Calu3 (cell line): Measurements from ENCODE around the gene GCN1. TPM values are rescaled to one million over a fixed set of nuclear protein-coding genes. Genes with fewer than 3 reads are reported as not detected.

Experiments used
- BruUV-seq: library from RNA; stranded (reverse); fragments of 400-500 nt; replicated peaks from 2 replicates; lab custom pipeline; 2021; lab: Mats Ljungman, UMichigan
- CTCF ChIA-PET: fragments of 300-600 bp; sonication (Branson Sonifier 250); formaldehyde crosslinking; loops from one replicate; lab custom pipeline; 2022; ENCODE audit warnings: antibody characterized with exemption; lab: Charles Lee
- DNase-seq: peaks from one replicate; pipeline ENCODE4 v3.0.0; 2022
- H3K27ac Mint-ChIP-seq: one replicate; pipeline ENCODE4 v1.8.0; 2022; ENCODE audit warnings: mixed read lengths; ENCODE audit not compliant: unreplicated experiment
- H3K27me3 Mint-ChIP-seq: one replicate; pipeline ENCODE4 v1.8.0; 2022; ENCODE audit warnings: mixed read lengths; ENCODE audit not compliant: unreplicated experiment
- H3K36me3 Mint-ChIP-seq: one replicate; pipeline ENCODE4 v1.8.0; 2022; ENCODE audit warnings: mild to moderate bottlenecking, moderate library complexity, mixed read lengths; ENCODE audit not compliant: insufficient read depth, unreplicated experiment
- H3K4me1 Mint-ChIP-seq: one replicate; pipeline ENCODE4 v1.8.0; 2022; ENCODE audit warnings: mild to moderate bottlenecking, low read depth, mixed read lengths; ENCODE audit not compliant: unreplicated experiment
- H3K4me3 Mint-ChIP-seq: one replicate; pipeline ENCODE4 v1.8.0; 2022; ENCODE audit warnings: mild to moderate bottlenecking, low read depth, moderate library complexity, mixed read lengths; ENCODE audit not compliant: unreplicated experiment
- H3K9me3 Mint-ChIP-seq: one replicate; pipeline ENCODE4 v1.8.0; 2022; ENCODE audit warnings: low read depth, mixed read lengths; ENCODE audit not compliant: unreplicated experiment
- CTCF ChIP-seq: fragments of 200-600 bp; IDR thresholded peaks from one replicate; pipeline ENCODE4 v1.8.0; 2022; ENCODE audit warnings: antibody characterized with exemption; ENCODE audit not compliant: unreplicated experiment
- intact Hi-C: fragments of 100-400 bp; cut with micrococcal nuclease; formaldehyde crosslinking; loops from one replicate; pipeline ENCODE4 v1.10.0; 2022; ENCODE audit not compliant: unreplicated experiment
- total RNA-seq: library from RNA; stranded (reverse); gene quantifications from 2 replicates; pipeline ENCODE4 v1.2.3, GENCODE V29; 2022

GCN1 gene
- total RNA-seq, 1 experiment from 2014 or later, result 168 TPM

- Mint-ChIP-seq H3K9me3 (no peaks in the 10 kb centered on the region), H3K27ac (no peak overlapping the region), H3K4me3 (no peak overlapping the region), H3K4me1 (peaks cover under 1% of the 10 kb centered on the region), H3K27me3 (no peaks in the 10 kb centered on the region), H3K36me3 (peaks cover 60% of the 10 kb centered on the region)
- intact Hi-C loops, result no loop called here
- CTCF ChIA-PET, result no interaction called here
- no peak for TF ChIP-seq CTCF
- DNase-seq, result no peak
- BruUV-seq, result no TSS peak
Observed at GRCh38 chr12:120125792-120126634, 68.5 kb downstream of the GCN1 start.

GRCh38 chr12:120125029-120125428, 69.5 kb downstream of the GCN1 start:
- H3K27me3 Mint-ChIP-seq, result no peaks in the 10 kb centered on the region
- peaks cover 59% of the 10 kb centered on the region for H3K36me3 Mint-ChIP-seq
- H3K27ac Mint-ChIP-seq, result no peak overlapping the region
- no TSS peak for BruUV-seq
- H3K9me3 Mint-ChIP-seq, result no peaks in the 10 kb centered on the region
- CTCF ChIA-PET, result no interaction called here
- no peak overlapping the region for H3K4me3 Mint-ChIP-seq
- DNase-seq, result no peak
- H3K4me1 Mint-ChIP-seq, result peaks cover 9% of the 10 kb centered on the region
- intact Hi-C loops, result no loop called here
- no peak for TF ChIP-seq CTCF

- H3K4me3 Mint-ChIP-seq, result no peak overlapping the region
- H3K36me3 Mint-ChIP-seq, result peaks cover 47% of the 10 kb centered on the region
- H3K27ac Mint-ChIP-seq, result no peak overlapping the region
- DNase-seq, result no peak
- intact Hi-C loops, result no loop called here
- TF ChIP-seq CTCF, result no peak
- CTCF ChIA-PET, result interaction anchor here (0.6 kb wide), 2 partner anchors 15 to 182 kb away, joined by 3 read pairs; no protein-coding TSS in a partner anchor
- no peaks in the 10 kb centered on the region for H3K9me3 Mint-ChIP-seq
- no peaks in the 10 kb centered on the region for H3K27me3 Mint-ChIP-seq
- H3K4me1 Mint-ChIP-seq, result peaks cover 32% of the 10 kb centered on the region
- BruUV-seq, result no TSS peak
Observed at GRCh38 chr12:120121766-120122293, 72.7 kb downstream of the GCN1 start.

- H3K9me3 Mint-ChIP-seq, result no peaks in the 10 kb centered on the region
- BruUV-seq, result no TSS peak
- H3K4me3 Mint-ChIP-seq, result no peak overlapping the region
- no peak for DNase-seq
- intact Hi-C loops, result no loop called here
- CTCF ChIA-PET, result interaction anchor here (0.6 kb wide), 1 partner anchor 182 kb away, joined by 3 read pairs; no protein-coding TSS in a partner anchor
- no peak overlapping the region for H3K27ac Mint-ChIP-seq
- no peaks in the 10 kb centered on the region for H3K27me3 Mint-ChIP-seq
- TF ChIP-seq CTCF, result no peak
- peaks cover 32% of the 10 kb centered on the region for H3K4me1 Mint-ChIP-seq
- peaks cover 51% of the 10 kb centered on the region for H3K36me3 Mint-ChIP-seq
Observed at GRCh38 chr12:120121343-120121742, 73.2 kb downstream of the GCN1 start.
